CD4-positive, alpha-beta T cell treated with Interleukin-15 for 4 hours (primary cell): ENCODE results near the gene TTC28.

Experiments used
- DNase-seq: peaks from one replicate; pipeline ENCODE4 v3.0.0-alpha.2; 2020; ENCODE audit warnings: low spot score

Gene TTC28

GRCh38 chr22:28019881-28020861, 659.5 kb downstream of the TTC28 start:
- DNase-seq: peak; percentile 39

DNA sequence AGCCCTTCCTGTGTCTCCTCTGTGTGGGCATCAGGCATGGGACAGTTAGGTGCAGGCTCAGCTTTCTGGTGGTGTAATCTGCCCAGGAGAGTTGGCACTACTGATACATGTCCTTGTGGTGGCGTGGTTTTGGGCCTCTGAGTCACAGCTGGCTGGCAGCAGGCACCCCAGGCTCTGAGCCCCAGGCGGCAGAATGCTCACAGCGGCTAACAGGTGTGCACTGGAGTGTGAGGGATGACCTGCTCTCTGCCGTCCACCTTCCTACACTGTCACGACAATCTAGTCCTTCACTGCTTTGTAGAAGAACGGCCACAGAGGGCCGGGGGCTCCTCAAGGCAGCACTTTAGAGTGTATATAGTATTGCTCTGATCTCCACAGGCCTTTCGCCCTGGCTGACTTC, 660.3 kb downstream of the TTC28 start:
- DNase-seq: no peak

DNA sequence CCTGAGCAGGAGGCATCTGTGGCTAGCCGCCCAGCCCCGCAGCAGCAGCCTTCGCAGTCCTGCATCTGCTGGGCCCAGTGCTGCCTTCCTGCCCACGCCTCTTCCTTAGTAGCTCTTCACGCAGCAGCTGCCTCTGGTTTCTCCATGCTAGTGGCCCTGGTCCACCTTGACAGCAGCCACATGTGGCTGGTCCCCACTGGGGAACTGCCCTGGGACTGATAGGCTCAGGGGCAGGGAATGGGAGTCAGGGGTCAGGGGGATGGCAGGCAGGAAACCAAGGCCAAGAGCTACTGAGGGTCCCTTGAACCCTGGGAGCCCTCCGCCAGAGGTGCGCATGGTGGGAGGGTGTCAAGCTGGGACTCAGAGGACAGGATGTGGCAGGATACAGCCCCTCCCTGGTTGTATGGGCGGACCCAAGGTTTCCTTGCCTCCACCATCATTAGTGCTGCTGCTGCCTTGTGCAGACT, 661.1 kb downstream of the TTC28 start:
- no peak for DNase-seq

DNA sequence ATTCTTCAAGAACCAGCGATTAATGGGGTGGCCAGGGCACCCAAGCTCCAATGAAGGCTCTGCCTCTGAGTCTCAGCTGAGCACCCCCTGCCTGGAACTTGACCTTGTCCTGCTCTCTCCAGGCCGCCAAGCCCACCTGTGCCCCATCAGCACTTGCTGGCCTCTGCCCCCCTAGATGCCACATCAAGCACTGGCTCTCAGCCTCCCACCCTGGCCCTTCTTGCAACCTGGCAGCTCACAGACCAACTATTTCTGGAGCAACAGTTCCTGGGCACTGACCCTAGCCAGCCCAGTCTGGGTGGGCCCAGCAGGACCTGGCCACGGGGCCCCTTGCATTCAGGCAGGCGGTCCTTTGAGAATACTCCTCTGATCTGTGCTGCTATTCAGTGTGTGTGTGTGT, 661.8 kb downstream of the TTC28 start:
- no peak for DNase-seq

DNA sequence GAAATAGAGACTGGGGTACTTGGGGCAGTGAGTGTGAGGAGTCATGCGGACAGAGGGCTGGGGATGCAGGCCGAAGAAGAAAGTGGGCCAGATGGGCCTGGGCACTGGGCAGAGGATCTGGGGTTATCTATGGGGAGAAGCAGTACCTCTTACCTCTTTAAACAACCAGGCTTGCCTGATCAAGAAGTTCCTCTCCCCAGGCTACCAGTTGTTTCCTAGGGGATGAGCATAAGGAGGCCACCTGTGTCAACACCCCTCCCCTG, 662.2 kb downstream of the TTC28 start:
- no peak for DNase-seq

DNA sequence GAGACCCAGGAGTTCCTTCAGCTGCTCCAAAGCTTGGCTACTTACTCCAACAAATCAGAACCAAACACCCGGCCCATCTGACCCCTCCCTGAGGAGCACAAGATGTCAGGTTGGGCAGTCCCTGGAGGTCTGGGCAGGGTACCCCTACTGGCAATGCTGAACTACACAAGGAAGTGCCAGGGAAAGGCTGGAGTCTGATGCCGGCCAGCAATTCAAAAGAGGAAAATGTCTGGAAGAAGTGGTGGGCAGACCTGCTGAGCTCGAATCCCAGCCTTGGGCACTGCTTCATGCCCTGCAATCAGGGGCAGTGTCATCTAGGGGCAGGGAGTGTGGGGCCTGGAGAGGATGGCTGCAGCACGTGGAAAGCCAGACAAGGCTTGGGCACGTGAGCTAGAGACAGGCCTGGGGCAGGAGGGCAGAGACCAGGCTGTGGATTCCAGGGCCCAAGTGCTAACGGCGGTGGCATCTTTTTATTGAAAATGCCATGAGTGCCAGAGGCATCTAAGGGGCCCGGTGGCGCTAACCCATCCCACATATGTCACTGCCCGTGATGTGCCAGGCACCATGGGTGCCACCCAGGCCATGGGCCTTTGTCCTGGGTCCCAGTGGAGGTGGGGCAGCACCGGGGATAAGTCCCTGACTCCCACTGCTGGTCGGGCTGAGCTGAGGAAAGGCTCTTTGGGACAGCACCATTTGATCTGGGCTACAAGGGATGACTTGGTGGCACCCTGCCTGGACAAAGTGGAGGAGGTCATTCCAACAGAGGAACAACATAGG, 662.7 kb downstream of the TTC28 start:
- no peak for DNase-seq

- DNase-seq: no peak
Measured at GRCh38 chr22:28015676-28016601, 663.7 kb downstream of the TTC28 start.

GRCh38 chr22:28015046-28015425, 664.6 kb downstream of the TTC28 start:
- DNase-seq: no peak

DNA sequence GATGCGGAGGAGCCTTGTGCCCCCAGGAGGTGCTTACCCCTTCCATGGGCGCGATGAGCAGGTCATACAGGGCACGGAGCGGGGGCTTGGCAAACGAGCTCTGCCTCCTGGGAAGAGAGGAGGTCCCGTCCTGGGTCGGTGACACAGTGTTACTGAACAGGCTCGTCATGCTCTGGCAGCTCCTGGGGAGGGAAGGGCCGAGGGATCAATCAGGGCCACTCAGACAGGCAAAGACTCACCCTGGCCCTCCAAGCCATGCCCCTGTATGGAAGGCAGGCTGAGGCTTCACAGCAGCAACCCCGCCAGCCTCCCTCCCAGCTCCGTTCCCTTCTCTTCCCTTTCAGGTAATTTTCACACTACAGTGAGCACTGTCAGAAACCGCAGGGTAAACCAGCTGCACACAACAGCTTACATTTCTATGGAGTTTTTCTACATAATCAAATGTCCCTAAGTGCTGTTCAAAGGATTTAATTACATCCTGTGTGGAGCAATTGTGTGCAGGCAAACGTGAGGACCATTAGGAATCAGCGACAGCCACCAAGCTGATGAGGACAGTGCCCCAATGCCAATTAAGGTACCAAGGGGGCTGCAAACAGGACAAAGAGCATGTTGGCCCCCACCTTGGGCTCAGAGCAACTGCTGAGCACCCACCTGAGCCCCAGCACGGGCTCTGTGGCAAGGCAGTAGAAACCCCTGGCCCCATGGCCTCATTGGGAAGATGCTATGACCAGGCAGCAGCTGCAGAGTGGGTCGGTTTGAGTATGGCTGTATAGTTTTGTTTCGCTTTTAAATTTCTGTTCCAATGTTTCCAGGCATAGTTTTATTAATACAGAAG, 665.2 kb downstream of the TTC28 start:
- DNase-seq: no peak

GRCh38 chr22:28013611-28014010, 666.0 kb downstream of the TTC28 start:
- no peak for DNase-seq

DNA sequence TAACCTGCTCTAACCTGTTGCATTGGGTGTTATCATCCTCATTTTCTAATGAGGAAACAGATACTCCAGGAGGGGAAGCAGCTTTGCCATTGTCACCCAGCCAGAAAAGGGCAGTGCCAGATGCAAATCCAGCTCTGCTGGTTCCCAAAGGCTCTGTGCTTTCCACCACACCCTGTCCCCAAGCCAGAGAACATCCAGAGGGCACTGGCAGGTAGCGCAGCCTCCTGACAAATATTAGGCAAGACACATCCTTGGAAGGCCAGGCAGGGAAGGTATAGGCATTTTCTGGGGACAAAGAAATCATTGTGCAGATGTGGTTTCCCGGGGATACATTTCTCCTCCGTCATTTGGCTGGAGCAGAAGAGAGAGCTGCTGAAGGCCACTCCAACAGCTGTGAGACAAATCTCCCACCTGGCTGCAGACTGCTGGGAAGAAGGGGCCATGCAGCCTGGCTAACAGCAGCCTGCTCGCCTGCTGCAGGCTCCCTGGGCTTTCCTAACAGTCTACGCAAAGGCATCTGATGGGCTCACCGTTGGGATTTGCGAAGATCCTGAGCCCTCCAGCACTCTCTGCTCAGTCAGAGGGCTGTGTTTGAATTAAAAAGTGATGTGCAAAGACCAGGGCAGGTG, 666.7 kb downstream of the TTC28 start:
- DNase-seq: no peak

DNA sequence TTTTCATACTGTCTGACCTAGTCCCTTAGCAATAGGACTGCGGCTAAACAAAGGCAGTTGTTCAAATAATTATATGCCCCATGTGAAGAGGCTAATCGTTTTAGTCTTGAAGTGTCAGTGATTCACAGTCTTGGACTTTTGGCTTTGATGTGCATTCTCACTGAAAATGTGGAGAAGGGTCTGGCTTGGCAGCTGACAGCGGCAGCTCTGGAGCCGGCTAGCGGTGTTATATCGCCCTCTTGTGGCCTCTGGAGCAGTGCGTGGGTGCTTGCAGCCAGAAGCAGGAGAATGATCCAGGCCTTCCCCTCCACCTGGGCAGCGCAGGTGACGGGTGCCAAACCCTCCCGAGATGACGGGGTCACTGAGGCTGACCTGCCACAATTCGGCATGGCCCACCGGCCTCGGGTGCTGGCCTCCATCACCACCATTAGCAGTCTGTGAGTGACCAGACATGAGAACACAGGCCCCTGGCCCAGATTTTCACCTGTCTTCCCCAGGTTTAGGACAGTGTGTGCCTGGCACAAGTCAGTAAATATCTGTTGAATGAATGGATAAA, 670.3 kb downstream of the TTC28 start:
- DNase-seq: peak; percentile 69

DNA sequence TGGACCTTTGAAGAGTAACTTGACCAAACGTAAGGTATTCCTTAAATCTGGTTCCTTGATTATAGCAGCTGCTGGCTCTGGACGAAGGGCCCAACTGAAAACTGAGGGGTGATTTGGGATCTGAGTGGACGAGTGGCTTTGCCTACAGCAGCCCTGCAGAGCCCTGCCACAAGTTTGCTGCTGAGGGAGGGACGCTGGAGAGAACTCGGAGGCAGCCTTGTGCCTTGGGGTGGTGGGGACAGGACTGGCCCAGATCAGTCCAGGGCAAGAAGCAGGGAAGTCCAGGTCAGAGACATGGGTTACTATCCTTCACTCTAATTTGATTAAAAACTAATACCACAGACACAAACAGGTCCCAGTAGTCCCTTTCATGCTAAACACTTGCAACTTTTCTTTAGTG, 671.0 kb downstream of the TTC28 start:
- no peak for DNase-seq

DNA sequence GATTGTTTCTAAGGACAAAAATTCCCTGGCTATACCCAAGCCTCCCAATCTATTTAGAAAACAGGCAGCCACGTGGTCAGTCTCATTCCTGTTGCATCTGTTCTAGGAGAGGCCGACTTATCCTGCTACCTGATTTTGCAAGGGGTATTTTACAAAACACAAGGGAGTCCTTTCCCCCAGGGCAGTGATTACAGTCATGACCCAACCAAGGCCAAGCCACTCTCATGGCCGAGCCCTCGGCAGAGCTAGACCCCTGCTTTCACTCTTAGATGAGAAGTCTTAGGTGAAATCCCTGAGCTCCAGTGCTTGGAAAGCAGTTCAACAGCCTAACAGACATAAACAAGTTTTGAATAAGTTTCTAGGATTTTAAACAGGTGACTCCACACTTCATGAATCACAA, 671.6 kb downstream of the TTC28 start:
- DNase-seq: no peak

- no peak for DNase-seq
Measured at GRCh38 chr22:28006271-28006670, 673.4 kb downstream of the TTC28 start.

GRCh38 chr22:28005513-28005912, 674.1 kb downstream of the TTC28 start:
- no peak for DNase-seq

GRCh38 chr22:28004021-28004420, 675.6 kb downstream of the TTC28 start:
- no peak for DNase-seq

DNA sequence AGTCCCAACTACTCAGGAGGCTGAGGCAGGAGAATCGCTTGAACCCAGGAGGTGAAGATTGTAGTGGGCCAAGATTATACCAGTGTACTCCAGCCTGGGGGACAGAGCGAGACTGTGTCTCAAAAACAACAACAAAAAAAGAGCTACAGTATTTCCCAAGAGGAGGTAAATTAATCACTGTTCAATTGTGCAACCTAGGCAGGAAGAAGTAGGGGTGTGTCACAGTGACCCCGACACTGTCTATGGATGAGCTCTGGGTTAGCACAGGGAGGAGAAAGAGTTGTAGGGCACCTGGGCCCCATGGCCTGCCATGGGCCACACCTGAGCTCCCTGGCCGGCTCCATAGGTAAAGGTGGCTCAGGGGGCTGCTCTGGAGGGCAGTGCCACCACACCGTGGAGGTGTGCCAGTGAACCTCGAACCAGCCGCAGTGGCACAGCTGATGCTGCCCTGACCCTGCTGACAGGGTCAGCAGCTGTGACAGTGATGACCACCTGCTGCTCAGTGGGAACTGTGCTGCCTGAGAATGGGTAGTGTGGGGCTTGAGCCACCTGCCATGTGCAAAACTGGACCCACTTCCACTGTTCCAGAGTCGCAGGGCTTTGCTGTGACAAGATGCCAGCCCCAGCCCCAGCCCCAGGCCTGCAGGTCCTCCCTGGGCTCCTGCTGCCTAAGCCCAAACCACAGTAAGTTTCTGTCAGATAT, 676.6 kb downstream of the TTC28 start:
- DNase-seq: no peak

DNA sequence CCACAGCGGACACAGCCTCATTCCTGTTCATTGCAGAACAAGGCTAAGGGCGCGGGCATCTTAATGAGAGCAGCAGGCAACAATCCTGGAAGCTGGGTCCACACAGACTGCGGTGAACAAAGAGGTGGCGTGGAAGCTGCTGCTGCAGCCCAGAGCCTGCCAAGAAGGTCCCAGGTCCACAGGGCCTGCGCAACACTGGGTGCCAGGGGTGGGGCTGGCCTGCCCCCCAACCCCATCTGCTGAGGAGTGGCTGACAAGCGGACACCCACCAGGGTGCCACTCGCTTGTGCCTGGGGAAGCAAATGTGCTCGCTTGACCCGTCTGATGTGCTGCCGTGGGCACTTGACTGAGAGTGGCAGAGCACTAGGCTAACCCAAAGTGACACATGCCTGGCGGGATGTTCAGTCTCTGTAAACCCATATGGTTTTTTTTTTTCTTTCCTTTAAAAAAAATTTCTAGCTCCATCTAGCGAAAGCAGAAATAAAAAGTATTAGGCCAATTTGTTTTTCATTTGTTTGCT, 677.4 kb downstream of the TTC28 start:
- DNase-seq: no peak
